Hepatocyte (in vitro differentiated cells): ENCODE results near the gene NPBWR2. TPM values are rescaled to one million over a fixed set of nuclear protein-coding genes. Genes with fewer than 3 reads are reported as not detected.

Experiments
- DNase-seq: peaks from one replicate; pipeline ENCODE4 v3.0.0-alpha.2; 2016; ENCODE audit warnings: low spot score
- H2AFZ ChIP-seq: fragments of 200-600 bp; sonication (generic); 2 replicates; pipeline ENCODE4 v1.6.0; 2016; ENCODE audit warnings: antibody characterized with exemption, mild to moderate bottlenecking
- H3K27ac ChIP-seq: fragments of 200-600 bp; sonication (generic); 2 replicates; pipeline ENCODE4 v1.5.1; 2016; ENCODE audit warnings: mild to moderate bottlenecking
- H3K27me3 ChIP-seq: fragments of 200-600 bp; sonication (generic); 2 replicates; pipeline ENCODE4 v1.6.1; 2016
- H3K36me3 ChIP-seq: fragments of 200-600 bp; sonication (generic); replicated peaks from 2 replicates; pipeline ENCODE4 v1.5.1; 2016; ENCODE audit warnings: low read depth; ENCODE audit not compliant: insufficient read depth
- H3K4me1 ChIP-seq: fragments of 200-600 bp; sonication (generic); 2 replicates; pipeline ENCODE4 v1.5.1; 2016; ENCODE audit warnings: mild to moderate bottlenecking, moderate library complexity; ENCODE audit not compliant: insufficient read depth
- H3K4me2 ChIP-seq: fragments of 200-600 bp; sonication (generic); 2 replicates; pipeline ENCODE4 v1.6.0; 2016
- H3K4me3 ChIP-seq: fragments of 200-600 bp; sonication (generic); 2 replicates; pipeline ENCODE4 v1.5.1; 2016; ENCODE audit warnings: mild to moderate bottlenecking
- H3K79me2 ChIP-seq: fragments of 200-600 bp; sonication (generic); 2 replicates; pipeline ENCODE4 v1.6.0; 2017; ENCODE audit warnings: mild to moderate bottlenecking
- H3K9me2 ChIP-seq: fragments of 200-600 bp; sonication (generic); replicated peaks from 2 replicates; pipeline ENCODE4 v1.6.0; 2017; ENCODE audit warnings: mild to moderate bottlenecking; ENCODE audit not compliant: insufficient read depth
- H3K9me3 ChIP-seq: fragments of 200-600 bp; sonication (generic); 2 replicates; pipeline ENCODE4 v1.5.1; 2016; ENCODE audit warnings: low read depth, mild to moderate bottlenecking
- H4K20me1 ChIP-seq: fragments of 200-600 bp; sonication (generic); 2 replicates; pipeline ENCODE4 v1.6.0; 2016; ENCODE audit warnings: mild to moderate bottlenecking; ENCODE audit not compliant: insufficient read depth, poor library complexity, severe bottlenecking
- CTCF ChIP-seq: fragments of 200-600 bp; sonication (generic); IDR thresholded peaks from 2 replicates; pipeline ENCODE4 v1.5.1; 2016; ENCODE audit warnings: antibody characterized with exemption, mild to moderate bottlenecking; ENCODE audit not compliant: poor library complexity
- EZH2 ChIP-seq: fragments of 200-600 bp; sonication (generic); IDR thresholded peaks from 2 replicates; pipeline ENCODE4 v1.6.1; 2016; ENCODE audit warnings: antibody characterized with exemption, mild to moderate bottlenecking, borderline replicate concordance
- EZH2phosphoT487 ChIP-seq: fragments of 200-600 bp; sonication (generic); IDR thresholded peaks from one replicate; pipeline ENCODE4 v1.6.1; 2018; ENCODE audit warnings: antibody characterized with exemption, mild to moderate bottlenecking, low read depth, moderate library complexity; ENCODE audit not compliant: unreplicated experiment, severe bottlenecking
- WGBS: methylation state at CpG from one replicate; pipeline ENCODE4 v1.1.6; 2016; ENCODE audit warnings: low lambda C conversion rate; ENCODE audit errors: missing lambda C conversion rate; 5-methylcytosine and 5-hydroxymethylcytosine counted together
- polyA plus RNA-seq: library from polyadenylated mRNA; unstranded; fragments of >200 nt; fragmentation: Nextera tagmentation; extraction: Ambion mirVana; gene quantifications from 2 replicates; pipeline ENCODE4 v1.2.1, GENCODE V29; 2016
- total RNA-seq: library from RNA; depleted of rRNA; stranded (reverse); fragments of >200 nt; gene quantifications from 2 replicates; pipeline ENCODE4 v1.2.3, GENCODE V29; 2014

Gene NPBWR2
- total and polyA plus RNA-seq, 2 experiments from 2014 or later, result not detected

- H4K20me1 ChIP-seq, result no peaks in the 10 kb centered on the region
- WGBS, result 13% methylated on average over 19 of the region's 51 CpGs
- peak overlapping the region; percentile 98 for H3K4me3 ChIP-seq
- no peaks in the 10 kb centered on the region for H3K9me2 ChIP-seq
- TF ChIP-seq EZH2phosphoT487 (no peak), CTCF (no peak), EZH2 (no peak)
- H3K27ac ChIP-seq, result peak overlapping the region; percentile 34
- peaks cover 13% of the 10 kb centered on the region for H3K4me1 ChIP-seq
- peak overlapping the region; percentile 95 for H3K4me2 ChIP-seq
- no peaks in the 10 kb centered on the region for H3K27me3 ChIP-seq
- peaks cover 12% of the 10 kb centered on the region for H3K79me2 ChIP-seq
- no peaks in the 10 kb centered on the region for H3K36me3 ChIP-seq
- peak overlapping the region; percentile 63 for H2AFZ ChIP-seq
- peak; percentile 67 for DNase-seq
- H3K9me3 ChIP-seq, result no peaks in the 10 kb centered on the region
Observed at GRCh38 chr20:64063389-64064144, 43.8 kb downstream of the NPBWR2 start.

DNA sequence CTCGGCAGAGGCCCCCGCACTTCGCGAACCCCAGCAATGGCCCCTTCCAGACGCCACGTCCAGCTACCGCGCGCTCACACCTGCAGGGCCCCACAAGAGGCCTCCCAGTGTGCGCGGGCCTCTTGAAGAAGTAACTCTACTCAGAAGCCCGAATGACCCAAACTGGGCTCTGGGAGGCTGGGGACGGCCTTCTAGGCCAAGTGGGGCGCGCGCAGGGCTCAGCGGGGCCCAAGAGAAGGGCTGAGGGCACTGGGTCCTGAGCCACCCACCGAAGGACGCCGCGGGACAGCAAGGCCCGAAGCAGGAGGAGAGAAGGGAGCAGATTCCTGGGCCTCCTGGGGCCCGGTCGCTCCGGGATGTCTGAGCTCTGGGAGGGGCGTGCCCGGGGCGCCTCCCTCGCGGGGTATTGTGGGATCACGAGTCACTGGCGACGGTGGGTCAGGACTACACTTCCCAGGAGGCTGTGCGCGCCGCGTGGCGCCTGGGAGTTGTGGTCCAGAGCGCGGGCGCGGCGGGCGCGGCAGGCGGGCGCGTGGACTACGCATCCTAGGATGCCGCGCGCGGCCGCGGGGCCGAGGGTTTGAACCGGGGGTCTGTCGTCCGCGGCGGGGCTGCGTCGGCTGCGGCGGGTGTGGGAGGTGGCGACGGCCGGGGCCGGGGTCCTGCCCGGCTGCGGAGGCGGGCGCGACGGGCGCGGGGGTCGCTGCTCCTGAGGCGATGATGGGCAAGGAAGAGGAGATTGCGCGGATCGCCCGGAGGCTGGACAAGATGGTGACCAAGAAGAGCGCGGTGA, 44.6 kb downstream of the NPBWR2 start, which contains the start of gene TCEA2:
TCEA2 (plus strand) TSS at position 603 of the 793 bp plus-strand sequence; CDS start at position 718, 115 bp downstream.
- peak; percentile 99 for DNase-seq
- no peaks in the 10 kb centered on the region for H3K9me3 ChIP-seq
- H3K9me2 ChIP-seq, result no peaks in the 10 kb centered on the region
- no peaks in the 10 kb centered on the region for H4K20me1 ChIP-seq
- H2AFZ ChIP-seq, result peak within 1 kb of the TSS; percentile 74
- H3K27me3 ChIP-seq, result no peaks in the 10 kb centered on the region
- peak within 1 kb of the TSS; percentile 93 for H3K27ac ChIP-seq
- H3K4me2 ChIP-seq, result peak within 1 kb of the TSS; percentile 95
- H3K36me3 ChIP-seq, result no peaks in the 10 kb centered on the region
- 9% methylated on average over 64 of the region's 85 CpGs for WGBS
- TF ChIP-seq EZH2, result no peak
- TF ChIP-seq CTCF, result no peak
- no peak for TF ChIP-seq EZH2phosphoT487
- peak within 1 kb of the TSS; percentile 98 for H3K4me3 ChIP-seq
- H3K4me1 ChIP-seq, result peaks cover 13% of the 10 kb centered on the region
- H3K79me2 ChIP-seq, result peaks cover 12% of the 10 kb centered on the region

DNA sequence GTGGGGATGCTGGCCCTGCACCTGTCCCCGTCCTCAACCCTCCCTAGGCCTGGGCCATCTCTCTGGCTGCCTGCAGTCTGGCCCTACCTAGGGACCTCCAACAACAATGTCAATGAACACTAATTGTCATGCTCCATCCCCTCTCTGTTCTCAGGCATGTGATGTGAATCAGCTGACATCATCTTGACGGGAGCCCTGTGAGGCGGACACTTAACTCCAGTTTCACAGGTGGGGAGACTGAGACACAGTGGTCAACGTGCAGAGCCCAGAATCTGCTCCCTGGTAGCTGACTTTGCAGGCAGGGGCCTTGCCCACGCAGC, 45.1 kb downstream of the NPBWR2 start:
- Histone ChIP-seq H3K4me1 (peaks cover 17% of the 10 kb centered on the region), H3K79me2 (peaks cover 12% of the 10 kb centered on the region), H3K4me2 (peak overlapping the region; percentile 86), H3K27ac (peak overlapping the region; percentile 93), H2AFZ (peak overlapping the region; percentile 74), H4K20me1 (no peaks in the 10 kb centered on the region), H3K36me3 (no peaks in the 10 kb centered on the region), H3K4me3 (no peak overlapping the region), H3K9me3 (no peaks in the 10 kb centered on the region), H3K27me3 (no peaks in the 10 kb centered on the region), H3K9me2 (no peaks in the 10 kb centered on the region)
- TF ChIP-seq EZH2phosphoT487 (no peak), EZH2 (no peak), CTCF (no peak)
- 74% methylated on average over 5 of the region's 5 CpGs for WGBS
- DNase-seq, result no peak
